Smooth muscle cell of the brain vasculature (primary cell): ENCODE data around the gene ITGA3.

ENCODE experiments used
- DNase-seq: peaks from one replicate; pipeline ENCODE4 v3.0.0-alpha.2; 2012; ENCODE audit warnings: low read depth, low spot score

Gene ITGA3

GRCh38 chr17:50070908-50071680 is 15.2 kb downstream of the ITGA3 start:
- no peak for DNase-seq

DNA sequence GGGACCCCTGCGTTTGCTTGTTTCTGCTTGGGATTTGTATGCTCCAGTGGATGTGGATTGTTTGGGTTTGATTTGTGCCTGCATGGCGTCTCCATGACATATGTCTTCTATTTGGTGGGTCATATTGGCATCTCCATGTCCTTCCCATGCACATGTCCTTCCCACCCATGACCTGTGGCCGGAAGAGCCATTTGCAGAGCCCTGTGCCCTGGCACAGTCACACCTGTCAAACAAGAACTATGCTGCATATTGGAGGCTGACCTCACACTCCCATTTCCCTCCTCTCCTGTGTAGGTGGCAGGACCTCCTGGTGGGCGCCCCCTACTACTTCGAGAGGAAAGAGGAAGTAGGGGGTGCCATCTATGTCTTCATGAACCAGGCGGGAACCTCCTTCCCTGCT is 15.8 kb downstream of the ITGA3 start:
- DNase-seq, result no peak

GRCh38 chr17:50072130-50072529 is 16.2 kb downstream of the ITGA3 start:
- DNase-seq, result no peak

DNA sequence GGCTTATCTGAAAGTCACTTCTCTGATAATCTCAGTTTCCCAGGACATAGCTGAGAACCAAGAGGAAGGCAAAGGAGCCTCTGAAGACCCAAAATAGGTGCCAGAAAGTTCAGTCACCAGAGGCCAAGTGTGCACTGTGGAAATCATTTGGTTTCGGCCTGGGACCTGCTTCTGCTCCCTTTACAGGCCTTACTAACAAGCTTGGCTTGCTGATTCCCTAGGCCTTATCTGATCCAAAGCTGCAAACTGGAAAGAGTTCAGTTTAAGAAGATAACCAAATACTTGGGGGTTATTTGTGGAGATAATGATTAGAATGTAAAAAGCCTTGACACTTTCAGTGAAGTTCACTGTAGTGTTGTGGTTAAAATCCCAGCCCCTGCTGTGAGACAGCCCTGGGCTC is 17.0 kb downstream of the ITGA3 start:
- DNase-seq, result no peak

- DNase-seq, result no peak
These were observed 18.3 kb downstream of the ITGA3 start for GRCh38 chr17:50074227-50074626.

- DNase-seq, result no peak
These were observed 19.6 kb downstream of the ITGA3 start for GRCh38 chr17:50075446-50076032.

DNA sequence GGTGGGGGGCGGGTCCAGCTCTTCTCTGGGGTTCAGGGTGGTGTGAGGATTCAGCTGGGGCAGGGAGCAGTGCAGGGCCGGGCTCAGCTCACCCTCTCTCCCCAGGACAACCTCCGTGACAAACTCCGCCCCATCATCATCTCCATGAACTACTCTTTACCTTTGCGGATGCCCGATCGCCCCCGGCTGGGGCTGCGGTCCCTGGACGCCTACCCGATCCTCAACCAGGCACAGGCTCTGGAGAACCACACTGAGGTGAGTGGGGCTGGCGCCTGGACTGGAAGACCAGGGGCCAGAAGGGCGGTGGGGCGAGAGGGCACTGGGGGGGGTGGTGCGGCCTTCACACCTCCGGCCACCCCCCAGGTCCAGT is 20.3 kb downstream of the ITGA3 start:
- no peak for DNase-seq

GRCh38 chr17:50076591-50077235 is 20.8 kb downstream of the ITGA3 start:
- no peak for DNase-seq

DNA sequence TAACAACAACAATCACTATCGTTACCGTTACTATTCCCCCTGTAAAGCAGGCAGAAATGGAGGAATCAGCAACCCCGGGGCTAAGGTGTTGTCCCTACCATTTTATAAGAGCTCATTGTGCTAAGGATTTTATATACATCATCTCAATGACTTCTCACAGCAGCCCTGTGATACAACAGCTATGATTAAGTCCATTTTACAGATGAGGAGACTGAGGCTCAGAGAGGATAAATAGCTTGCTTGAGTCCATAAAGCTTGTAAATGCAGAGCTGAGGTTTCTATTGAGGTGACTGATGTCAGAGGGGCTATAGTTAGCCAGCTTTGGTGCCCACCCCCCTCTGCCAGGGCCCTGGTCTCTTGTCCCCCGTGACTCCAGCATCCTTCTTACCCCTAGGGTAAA is 22.5 kb downstream of the ITGA3 start:
- DNase-seq, result no peak

DNA sequence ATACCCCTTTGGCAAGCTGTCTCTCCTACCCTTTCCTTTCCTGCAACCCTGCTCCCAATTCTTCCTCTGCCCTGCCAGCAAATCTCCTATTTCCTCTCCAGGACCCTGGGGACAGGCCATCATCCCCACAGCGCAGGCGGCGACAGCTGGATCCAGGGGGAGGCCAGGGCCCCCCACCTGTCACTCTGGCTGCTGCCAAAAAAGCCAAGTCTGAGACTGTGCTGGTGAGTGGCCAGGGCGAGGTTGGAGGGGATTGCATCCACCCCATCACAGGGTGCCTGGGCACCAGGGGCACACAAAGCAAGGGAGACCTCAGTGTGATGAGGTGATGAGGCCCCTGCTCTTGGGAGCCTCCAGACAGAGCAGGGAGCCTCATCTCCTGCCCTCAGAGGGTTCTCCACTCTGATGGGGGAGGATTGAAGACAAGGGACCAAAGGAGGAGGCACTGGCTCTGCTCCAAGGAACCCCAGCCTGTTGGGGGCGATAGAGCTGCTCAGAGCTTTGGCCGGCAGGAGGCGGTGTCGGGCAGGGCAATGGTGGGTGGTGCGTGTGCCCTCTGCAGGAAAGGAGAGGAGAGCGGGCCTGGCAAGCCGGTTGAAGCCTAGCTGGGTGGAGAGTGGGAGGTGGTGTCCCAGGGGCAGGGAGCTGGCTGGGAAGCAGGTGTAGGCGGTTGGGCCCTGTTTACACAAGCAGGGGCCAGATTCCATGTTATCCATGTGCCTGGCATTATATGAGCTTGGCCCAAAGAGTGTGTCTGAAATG is 23.6 kb downstream of the ITGA3 start:
- DNase-seq, result no peak

DNA sequence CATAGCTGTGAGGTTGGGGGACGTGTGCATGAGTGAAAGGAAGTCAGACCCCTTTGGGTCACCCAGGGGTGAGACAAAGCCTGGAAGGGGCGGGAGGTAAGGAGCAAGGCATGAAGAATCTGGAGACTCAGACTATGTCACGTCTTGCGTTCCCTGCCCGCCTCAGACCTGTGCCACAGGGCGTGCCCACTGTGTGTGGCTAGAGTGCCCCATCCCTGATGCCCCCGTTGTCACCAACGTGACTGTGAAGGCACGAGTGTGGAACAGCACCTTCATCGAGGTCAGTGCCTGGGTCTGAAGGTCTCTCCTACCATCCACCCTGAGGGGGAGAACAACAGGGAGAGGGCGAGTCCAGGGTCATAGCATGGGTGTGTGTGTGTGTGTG is 24.2 kb downstream of the ITGA3 start:
- DNase-seq, result no peak

- DNase-seq, result no peak
These were observed 24.9 kb downstream of the ITGA3 start for GRCh38 chr17:50080827-50081226.

- DNase-seq, result no peak
These were observed 25.8 kb downstream of the ITGA3 start for GRCh38 chr17:50081757-50082156.

DNA sequence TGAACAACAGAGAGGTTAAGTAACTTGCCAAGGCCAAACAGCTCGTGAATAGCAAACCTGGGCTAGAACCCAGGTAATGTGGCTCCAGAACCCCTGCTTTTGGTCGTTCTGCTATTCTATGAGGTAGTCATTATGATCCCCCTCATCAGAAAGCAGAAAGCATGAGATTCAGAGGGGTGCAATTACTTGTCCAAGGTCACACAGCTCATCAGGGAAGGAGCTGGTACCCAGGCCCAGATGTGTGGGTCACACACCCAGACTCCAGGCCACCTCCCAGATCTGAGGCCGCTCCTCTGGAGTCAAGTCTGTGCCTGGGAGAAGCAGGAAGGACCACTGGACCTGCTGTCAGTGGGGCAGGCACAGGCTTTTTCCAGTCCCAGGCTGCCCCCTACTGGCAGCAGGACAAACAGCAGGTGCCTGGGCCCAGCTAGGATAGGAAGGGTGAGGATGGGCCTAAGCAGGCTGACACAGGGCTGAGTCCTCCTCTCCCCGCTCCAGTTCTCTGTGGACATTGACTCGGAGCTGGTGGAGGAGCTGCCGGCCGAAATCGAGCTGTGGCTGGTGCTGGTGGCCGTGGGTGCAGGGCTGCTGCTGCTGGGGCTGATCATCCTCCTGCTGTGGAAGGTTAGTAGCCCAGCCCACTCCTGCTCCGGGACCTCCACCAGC is 31.5 kb downstream of the ITGA3 start:
- no peak for DNase-seq

DNA sequence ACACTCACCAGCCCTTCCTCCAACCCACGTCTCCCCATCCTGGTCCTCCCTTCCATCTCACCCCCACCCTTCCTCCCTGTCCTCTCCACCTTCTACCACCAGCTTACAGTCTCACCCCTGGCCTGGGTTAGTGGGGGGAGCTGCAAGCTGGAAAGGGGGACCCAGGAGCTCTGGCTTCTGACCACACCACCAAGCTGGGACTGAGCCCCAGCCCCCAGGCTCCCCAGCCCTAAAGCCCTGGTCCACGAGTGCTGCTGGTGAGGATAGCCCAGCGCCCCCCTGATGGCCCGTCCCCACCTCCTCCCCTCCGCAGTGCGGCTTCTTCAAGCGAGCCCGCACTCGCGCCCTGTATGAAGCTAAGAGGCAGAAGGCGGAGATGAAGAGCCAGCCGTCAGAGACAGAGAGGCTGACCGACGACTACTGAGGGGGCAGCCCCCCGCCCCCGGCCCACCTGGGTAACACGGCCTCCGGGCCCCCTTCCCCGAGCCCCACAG is 32.0 kb downstream of the ITGA3 start:
- no peak for DNase-seq

GRCh38 chr17:50088952-50089825 is 33.3 kb downstream of the ITGA3 start:
- DNase-seq, result no peak

- no peak for DNase-seq
These were observed 34.2 kb downstream of the ITGA3 start for GRCh38 chr17:50090071-50090470.

DNA sequence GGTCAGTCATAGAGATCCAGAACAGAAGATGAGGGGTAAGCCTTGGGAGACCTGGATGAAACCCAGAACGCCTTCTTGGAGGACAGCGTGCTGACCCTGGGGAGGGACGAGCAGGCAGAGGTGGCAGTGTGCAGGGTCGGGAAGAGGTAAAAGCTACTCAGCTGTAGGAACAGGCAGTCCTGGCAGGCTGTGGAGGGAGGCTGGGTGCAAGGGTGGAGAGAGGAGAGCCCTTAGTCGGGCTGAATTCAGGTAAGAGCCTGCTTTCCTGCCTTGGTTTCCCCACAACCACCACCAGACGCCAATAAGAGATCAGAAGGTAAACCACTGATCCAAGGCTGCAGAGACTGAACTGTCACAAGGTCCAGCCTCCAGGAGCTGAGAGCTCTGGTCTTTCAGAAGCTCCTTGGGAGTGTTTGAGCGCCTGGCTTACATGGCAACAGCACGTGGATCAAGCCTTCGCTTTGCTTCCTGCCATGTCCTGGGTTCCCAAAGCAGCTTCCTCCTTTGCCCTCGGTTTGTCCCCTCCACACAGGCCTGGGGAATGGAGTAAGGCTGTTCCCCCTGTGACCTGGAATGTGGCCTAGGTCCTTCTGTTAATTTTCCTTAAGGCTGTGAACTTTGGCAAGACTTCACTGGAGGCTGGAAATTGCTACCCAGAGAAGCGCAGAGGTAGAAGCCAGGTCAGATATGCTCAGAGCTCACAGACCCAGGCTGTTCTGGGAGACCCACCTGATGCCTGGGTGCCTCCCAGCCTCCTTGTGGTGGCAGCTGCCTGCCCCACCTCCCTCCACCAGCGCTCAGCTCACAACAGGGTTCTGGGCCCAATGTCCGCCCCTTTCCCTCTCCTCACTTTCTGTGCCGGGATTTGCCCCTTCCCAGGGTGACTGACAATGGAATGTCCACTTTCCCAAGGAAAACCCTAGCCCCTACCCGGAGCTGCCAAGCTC is 35.3 kb downstream of the ITGA3 start:
- DNase-seq, result no peak

DNA sequence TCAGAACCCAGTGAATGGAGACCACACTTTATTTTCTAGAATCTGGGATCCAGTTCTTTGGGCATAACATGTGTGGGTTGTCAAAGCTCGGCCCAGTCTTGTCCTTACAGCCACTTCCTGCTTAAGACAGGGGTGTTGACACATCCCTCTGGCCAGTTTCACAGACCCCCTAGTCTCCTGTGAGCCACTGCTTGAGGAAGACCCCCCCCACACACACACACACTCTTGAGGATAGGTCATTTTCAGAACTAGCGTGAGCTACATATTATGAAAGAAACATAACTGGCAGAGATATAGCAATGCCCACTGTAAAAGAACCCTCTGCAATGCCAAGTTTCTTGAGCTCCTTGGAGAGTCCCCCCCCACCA is 36.0 kb downstream of the ITGA3 start:
- DNase-seq, result no peak

GRCh38 chr17:50093246-50093645 is 37.3 kb downstream of the ITGA3 start:
- DNase-seq, result no peak
